22Rv1 (cell line): Measurements from ENCODE around the gene RAB3IL1.

Experiments
- ZFX ChIP-seq: fragments of 450-650 bp; IDR thresholded peaks from 2 replicates; pipeline ENCODE4 v1.6.1; 2017; ENCODE audit warnings: antibody characterized with exemption, borderline replicate concordance
- TF ChIP-seq, protein P1 (sequence below): fragments of 450-650 bp; IDR thresholded peaks from 2 replicates; pipeline ENCODE4 v1.5.1; 2017; ENCODE audit warnings: mild to moderate bottlenecking

DNA sequence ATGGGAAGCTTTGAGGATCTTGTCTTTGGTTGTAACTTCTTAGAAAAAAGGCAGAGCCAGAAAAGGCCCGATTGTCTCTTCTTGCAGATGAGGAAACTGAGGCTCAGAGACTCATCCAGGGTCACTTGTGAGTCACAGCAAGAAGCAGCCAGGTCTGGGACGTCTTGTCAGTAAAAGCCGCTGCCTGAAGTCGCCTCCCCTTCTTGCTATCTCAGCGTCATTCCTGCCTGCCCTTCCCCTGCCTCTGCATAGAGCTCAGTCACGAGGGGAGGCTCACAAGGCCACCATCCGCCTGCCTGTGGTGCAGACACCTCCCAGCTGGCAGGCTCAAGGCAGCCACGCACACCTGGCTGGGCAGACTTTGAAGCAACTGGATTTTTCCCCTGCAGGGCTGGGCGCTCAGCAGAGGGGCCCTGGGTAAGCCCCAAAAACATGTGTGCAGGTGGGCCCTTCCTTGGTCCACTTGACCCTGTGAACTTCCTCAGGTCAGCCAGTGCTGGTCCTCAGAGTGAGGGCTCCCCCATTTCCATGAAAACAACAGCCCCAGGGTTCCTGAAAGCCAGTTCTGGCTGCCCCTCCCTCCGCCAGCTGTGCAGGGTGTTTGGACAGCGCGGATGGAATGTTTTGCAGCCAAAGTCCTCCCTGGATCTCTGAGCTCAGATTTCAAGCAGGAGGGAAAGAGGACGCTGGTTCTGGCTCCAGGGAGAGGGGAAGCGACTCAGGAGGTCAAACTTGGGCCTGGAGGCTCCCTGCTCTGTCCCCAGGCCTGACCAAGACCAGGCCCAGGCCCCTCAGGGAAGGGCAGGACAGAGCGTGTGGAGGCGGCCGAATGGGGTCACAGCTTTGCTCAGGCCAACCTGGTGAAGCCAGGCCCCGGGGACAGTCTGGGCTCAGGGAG, 6.0 kb upstream of the RAB3IL1 start:
- TF ChIP-seq, protein P1, sequence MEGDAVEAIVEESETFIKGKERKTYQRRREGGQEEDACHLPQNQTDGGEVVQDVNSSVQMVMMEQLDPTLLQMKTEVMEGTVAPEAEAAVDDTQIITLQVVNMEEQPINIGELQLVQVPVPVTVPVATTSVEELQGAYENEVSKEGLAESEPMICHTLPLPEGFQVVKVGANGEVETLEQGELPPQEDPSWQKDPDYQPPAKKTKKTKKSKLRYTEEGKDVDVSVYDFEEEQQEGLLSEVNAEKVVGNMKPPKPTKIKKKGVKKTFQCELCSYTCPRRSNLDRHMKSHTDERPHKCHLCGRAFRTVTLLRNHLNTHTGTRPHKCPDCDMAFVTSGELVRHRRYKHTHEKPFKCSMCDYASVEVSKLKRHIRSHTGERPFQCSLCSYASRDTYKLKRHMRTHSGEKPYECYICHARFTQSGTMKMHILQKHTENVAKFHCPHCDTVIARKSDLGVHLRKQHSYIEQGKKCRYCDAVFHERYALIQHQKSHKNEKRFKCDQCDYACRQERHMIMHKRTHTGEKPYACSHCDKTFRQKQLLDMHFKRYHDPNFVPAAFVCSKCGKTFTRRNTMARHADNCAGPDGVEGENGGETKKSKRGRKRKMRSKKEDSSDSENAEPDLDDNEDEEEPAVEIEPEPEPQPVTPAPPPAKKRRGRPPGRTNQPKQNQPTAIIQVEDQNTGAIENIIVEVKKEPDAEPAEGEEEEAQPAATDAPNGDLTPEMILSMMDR = no peak
- no peak for TF ChIP-seq ZFX
